ENCODE results near the gene ANAPC16.

DNA sequence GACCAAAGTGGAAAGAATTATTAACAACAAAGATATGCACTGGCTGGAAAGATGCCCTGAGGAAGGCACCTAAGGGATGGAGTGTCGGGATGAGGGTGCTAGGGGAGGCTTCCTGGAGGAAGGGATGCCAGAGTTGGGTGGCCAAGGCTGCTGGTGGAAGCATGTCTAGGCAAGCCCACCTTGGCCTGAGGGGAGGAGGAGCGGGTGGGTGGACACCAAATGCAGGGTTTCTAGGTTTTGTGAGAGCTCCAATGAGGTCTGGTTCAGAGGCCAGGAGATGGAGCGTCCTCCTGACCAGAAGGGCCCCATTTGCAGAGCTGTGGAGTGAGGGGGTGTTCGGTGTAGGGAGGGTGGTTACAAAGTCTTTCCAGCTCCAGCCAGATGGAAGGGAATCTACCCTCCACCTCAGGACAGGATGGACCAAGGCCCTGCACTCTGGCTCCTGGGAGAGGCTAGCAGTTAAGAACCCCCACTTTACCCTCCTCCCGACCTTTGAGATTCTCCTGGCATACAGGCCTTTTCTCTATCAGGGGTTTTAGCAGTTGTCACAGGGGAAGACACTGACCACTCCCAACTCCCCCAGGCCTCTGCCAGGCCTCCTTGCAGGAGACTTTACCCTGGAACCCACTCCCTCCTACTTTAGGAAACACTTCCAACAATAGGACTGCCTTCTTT is 54.9 kb downstream of the ANAPC16 start:
- TF ChIP-seq, protein P1, sequence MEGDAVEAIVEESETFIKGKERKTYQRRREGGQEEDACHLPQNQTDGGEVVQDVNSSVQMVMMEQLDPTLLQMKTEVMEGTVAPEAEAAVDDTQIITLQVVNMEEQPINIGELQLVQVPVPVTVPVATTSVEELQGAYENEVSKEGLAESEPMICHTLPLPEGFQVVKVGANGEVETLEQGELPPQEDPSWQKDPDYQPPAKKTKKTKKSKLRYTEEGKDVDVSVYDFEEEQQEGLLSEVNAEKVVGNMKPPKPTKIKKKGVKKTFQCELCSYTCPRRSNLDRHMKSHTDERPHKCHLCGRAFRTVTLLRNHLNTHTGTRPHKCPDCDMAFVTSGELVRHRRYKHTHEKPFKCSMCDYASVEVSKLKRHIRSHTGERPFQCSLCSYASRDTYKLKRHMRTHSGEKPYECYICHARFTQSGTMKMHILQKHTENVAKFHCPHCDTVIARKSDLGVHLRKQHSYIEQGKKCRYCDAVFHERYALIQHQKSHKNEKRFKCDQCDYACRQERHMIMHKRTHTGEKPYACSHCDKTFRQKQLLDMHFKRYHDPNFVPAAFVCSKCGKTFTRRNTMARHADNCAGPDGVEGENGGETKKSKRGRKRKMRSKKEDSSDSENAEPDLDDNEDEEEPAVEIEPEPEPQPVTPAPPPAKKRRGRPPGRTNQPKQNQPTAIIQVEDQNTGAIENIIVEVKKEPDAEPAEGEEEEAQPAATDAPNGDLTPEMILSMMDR (IDR thresholded peaks at IDR 0.05; ENCODE audit: insufficient read depth, low read length, poor library complexity, severe bottlenecking): no peak
- TF ChIP-seq EZH2phosphoT487 (conservative IDR thresholded peaks at IDR 0.05; ENCODE audit: low read length): no peak

All from SU-DHL-6 (cell line).